Subcutaneous adipose tissue (tissue), 4 donors: ENCODE measurements around the gene NFATC3. TPM values are rescaled to one million over a fixed set of nuclear protein-coding genes. Genes with fewer than 3 reads are reported as not detected.

Experiments used
- total RNA-seq, 4 donors: library from RNA; depleted of rRNA; stranded (reverse); fragments of >200 nt; gene quantifications; one replicate each; pipeline ENCODE4 v1.1.0, GENCODE V29; 2016
- TF ChIP-seq, protein P1 (sequence below): fragments of 450-650 bp; IDR thresholded peaks from one replicate; pipeline ENCODE4 v1.5.1; 2016; ENCODE audit warnings: low read depth, mild to moderate bottlenecking, control low read depth, antibody characterized with exemption, moderate library complexity

NFATC3 gene
- total RNA-seq, 4 donors from 2014 or later = 39.9 to 47.6 (median 45.5) TPM

DNA sequence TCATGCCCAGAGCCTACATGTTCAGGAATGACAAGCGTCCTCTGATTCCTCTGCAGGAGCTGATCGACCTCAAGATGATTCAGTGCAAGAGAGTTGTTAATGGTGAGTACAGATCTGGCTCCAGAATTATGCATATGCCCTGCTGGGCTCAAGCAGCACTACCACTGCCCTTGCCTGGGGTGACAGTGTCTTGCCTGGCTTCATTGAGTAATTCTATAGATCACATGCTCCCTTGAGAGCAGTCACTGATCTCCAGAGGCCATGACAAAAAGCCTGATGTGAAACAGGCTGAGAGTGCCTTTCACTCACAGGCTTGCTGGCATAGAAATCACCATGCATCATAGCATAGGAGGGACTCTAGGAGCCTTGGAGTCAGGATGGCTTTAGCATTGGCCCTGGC, 35.7 kb upstream of the NFATC3 start:
- TF ChIP-seq, protein P1, sequence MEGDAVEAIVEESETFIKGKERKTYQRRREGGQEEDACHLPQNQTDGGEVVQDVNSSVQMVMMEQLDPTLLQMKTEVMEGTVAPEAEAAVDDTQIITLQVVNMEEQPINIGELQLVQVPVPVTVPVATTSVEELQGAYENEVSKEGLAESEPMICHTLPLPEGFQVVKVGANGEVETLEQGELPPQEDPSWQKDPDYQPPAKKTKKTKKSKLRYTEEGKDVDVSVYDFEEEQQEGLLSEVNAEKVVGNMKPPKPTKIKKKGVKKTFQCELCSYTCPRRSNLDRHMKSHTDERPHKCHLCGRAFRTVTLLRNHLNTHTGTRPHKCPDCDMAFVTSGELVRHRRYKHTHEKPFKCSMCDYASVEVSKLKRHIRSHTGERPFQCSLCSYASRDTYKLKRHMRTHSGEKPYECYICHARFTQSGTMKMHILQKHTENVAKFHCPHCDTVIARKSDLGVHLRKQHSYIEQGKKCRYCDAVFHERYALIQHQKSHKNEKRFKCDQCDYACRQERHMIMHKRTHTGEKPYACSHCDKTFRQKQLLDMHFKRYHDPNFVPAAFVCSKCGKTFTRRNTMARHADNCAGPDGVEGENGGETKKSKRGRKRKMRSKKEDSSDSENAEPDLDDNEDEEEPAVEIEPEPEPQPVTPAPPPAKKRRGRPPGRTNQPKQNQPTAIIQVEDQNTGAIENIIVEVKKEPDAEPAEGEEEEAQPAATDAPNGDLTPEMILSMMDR = no peak

- TF ChIP-seq, protein P1 = no peak
Measured at GRCh38 chr16:68055395-68055794, 29.8 kb upstream of the NFATC3 start.

DNA sequence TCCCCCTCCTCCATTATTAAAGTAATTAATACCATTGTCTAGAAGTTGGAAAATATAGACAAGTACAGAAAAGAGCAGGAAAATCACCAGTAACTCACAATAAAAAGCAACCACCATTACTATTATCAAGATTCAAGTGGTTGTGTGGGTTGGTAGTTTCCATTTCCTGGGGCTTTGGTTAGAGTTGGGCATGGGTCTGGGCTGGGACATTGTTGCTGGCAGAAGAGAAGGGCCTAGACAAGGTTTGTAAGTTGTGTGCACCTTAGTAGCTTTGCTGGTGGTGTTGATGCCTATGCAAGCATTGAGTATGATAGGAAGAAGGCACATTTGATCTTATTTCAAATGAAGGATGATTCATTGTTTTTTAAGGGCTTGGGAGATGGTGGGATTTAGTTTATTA, 25.4 kb upstream of the NFATC3 start:
- TF ChIP-seq, protein P1 = no peak

- TF ChIP-seq, protein P1 = no peak
Measured at GRCh38 chr16:68061396-68061795, 23.8 kb upstream of the NFATC3 start.

- TF ChIP-seq, protein P1 = no peak
Measured at GRCh38 chr16:68062910-68063393, 22.2 kb upstream of the NFATC3 start.

DNA sequence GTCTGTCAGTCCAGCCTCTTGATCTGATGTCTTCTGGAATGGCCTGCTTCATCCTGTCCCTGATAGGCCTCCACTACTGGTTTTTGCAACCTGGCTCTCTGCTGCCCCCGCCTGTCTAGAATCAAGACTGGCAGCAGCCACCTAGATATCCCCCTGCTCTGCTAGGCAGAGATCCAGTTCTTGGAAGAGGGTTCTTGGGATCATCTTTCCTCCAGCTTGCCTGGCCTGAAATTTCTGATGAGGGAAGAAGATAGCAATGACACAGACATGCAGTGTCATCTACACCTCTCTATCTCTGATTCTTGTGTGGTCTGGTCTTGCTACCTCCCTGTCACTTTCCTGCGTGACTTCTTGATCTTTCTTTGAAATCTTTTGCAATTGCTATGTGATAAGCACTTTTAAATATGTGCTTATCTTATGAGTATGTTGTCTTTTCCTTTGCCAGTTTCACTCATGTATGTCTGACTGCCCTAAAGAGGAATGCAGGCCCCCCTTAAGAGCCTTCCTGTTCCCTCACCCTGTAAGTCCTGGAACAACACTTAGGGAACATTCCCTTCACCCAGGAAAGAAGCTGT, 20.3 kb upstream of the NFATC3 start:
- TF ChIP-seq, protein P1 = no peak

DNA sequence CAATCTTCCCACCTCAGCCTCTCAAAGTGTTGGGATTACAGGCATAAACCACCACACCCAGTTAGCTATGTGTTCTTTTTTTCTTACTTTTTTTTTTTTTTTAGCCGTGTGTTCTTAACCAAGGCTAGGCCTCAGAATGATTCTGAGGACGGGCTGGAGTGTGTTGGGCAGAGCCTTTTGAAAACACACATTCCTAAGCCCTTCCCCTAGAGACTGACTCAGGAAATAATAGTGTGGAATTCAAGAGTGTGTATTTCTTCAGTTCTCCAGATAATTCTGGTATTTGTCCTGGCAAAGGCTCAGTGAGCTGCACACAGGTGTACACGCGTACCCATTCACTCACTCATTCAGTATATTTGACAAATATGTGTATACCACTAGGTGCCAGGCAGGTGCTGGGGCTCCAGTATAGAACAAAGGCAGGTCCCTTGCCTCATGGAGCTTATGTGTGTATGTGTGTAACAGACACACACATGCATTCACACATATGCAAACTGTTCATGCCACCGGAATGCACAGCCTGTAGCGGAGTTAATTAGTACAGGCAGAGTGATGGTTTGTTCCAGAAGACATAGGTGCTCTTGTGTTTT, 19.4 kb upstream of the NFATC3 start:
- TF ChIP-seq, protein P1 = no peak
